Measurements from ENCODE around the gene UMPS. TPM values are rescaled to one million over a fixed set of nuclear protein-coding genes. Genes with fewer than 3 reads are reported as not detected.

Gene UMPS
- total RNA-seq, 1 donor from 2014 or later, result 22.2 TPM

- Histone ChIP-seq H3K27ac (no peak overlapping the region), H3K27me3 (no peaks in the 10 kb centered on the region), H3K36me3 (peaks cover 56% of the 10 kb centered on the region), H3K4me1 (peaks cover 3% of the 10 kb centered on the region), H3K4me3 (no peak overlapping the region), H3K9me3 (no peaks in the 10 kb centered on the region)
- no peak for ATAC-seq
- DNase-seq, result no peak
- no peak for TF ChIP-seq CTCF (IDR thresholded peaks at IDR 0.05)
- intact Hi-C loops (cut with DNase I), result no loop called here
Measured at GRCh38 chr3:124766113-124767095, 36.2 kb downstream of the UMPS start.

GRCh38 chr3:124767264-124767663, 37.0 kb downstream of the UMPS start:
- no peak for ATAC-seq
- Histone ChIP-seq H3K4me1 (peaks cover 8% of the 10 kb centered on the region), H3K36me3 (peaks cover 56% of the 10 kb centered on the region), H3K27me3 (no peaks in the 10 kb centered on the region), H3K4me3 (no peak overlapping the region), H3K27ac (no peak overlapping the region), H3K9me3 (no peaks in the 10 kb centered on the region)
- intact Hi-C loops (cut with DNase I), result no loop called here
- DNase-seq, result no peak
- TF ChIP-seq CTCF (IDR thresholded peaks at IDR 0.05), result no peak

- intact Hi-C loops (cut with DNase I), result no loop called here
- Histone ChIP-seq H3K36me3 (peaks cover 56% of the 10 kb centered on the region), H3K27ac (no peak overlapping the region), H3K27me3 (no peaks in the 10 kb centered on the region), H3K9me3 (no peaks in the 10 kb centered on the region), H3K4me3 (no peak overlapping the region), H3K4me1 (peaks cover 13% of the 10 kb centered on the region)
- no peak for ATAC-seq
- TF ChIP-seq CTCF (IDR thresholded peaks at IDR 0.05), result no peak
- no peak for DNase-seq
Measured at GRCh38 chr3:124767691-124768090, 37.4 kb downstream of the UMPS start.

- intact Hi-C loops (cut with DNase I), result no loop called here
- ATAC-seq, result peak; percentile 22
- H3K4me3 ChIP-seq, result no peak overlapping the region
- H3K9me3 ChIP-seq, result no peaks in the 10 kb centered on the region
- TF ChIP-seq CTCF (IDR thresholded peaks at IDR 0.05), result no peak
- no peak for DNase-seq
- H3K27me3 ChIP-seq, result no peaks in the 10 kb centered on the region
- peaks cover 45% of the 10 kb centered on the region for H3K36me3 ChIP-seq
- peaks cover 22% of the 10 kb centered on the region for H3K4me1 ChIP-seq
- H3K27ac ChIP-seq, result no peak overlapping the region
Measured at GRCh38 chr3:124768812-124769211, 38.6 kb downstream of the UMPS start.

GRCh38 chr3:124769462-124769861, 39.2 kb downstream of the UMPS start:
- H3K36me3 ChIP-seq, result peaks cover 38% of the 10 kb centered on the region
- no peak overlapping the region for H3K4me3 ChIP-seq
- H3K27me3 ChIP-seq, result no peaks in the 10 kb centered on the region
- peaks cover 27% of the 10 kb centered on the region for H3K4me1 ChIP-seq
- no peaks in the 10 kb centered on the region for H3K9me3 ChIP-seq
- intact Hi-C loops (cut with DNase I), result no loop called here
- no peak for ATAC-seq
- DNase-seq, result no peak
- H3K27ac ChIP-seq, result no peak overlapping the region
- TF ChIP-seq CTCF (IDR thresholded peaks at IDR 0.05), result no peak
